Measurements from ENCODE around the gene DAPK1. TPM values are rescaled to one million over a fixed set of nuclear protein-coding genes. Genes with fewer than 3 reads are reported as not detected.

DAPK1 gene
- total and polyA plus RNA-seq, 2 donors from 2014 or later: 15.5 to 166 TPM

DNA sequence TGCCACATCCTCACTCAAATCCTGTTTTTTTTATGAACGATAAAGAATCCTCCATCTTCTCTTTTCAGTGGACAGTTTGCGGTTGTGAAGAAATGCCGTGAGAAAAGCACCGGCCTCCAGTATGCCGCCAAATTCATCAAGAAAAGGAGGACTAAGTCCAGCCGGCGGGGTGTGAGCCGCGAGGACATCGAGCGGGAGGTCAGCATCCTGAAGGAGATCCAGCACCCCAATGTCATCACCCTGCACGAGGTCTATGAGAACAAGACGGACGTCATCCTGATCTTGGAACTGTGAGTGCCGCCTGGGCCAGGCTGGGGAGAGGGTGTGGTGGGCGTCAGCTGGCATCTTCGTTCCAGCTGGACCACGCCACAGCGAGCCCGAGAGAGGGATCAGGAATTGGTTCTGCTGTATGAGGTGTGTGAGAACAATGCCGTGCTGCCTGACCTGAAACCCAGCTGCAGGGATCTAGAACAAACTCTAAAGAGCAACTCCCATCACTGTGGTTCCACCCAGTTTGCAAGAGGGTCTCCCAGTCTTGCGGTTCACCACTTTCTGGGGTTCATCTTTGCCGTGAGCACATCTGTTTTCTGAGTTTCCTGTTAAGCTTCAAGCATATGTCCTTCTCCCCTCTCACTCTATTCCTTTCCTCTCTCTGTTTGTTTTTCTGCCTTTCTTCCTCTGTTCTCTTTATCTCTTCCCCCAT lies 107.4 kb downstream of the DAPK1 start:
- no peak for FAIRE-seq
- peaks cover 2 to 11% (median 3%) of the 10 kb centered on the region in 3 donors for H3K36me3 ChIP-seq (ENCODE audit: control insufficient read depth in 2 of 3, insufficient read depth in 3 of 3, low read length in 3 of 3)
- H3K9ac ChIP-seq (ENCODE audit: low read length in 3 of 3): no peak overlapping the region
- H3K27ac ChIP-seq (ENCODE audit: low read depth in 2 of 2, low read length in 2 of 2): no peak overlapping the region
- H3K4me3 ChIP-seq (ENCODE audit: low read length in 3 of 3): no peak overlapping the region
- H3K27me3 ChIP-seq (ENCODE audit: control insufficient read depth, insufficient read depth, low read length): no peaks in the 10 kb centered on the region
- intact Hi-C loops (cut with DNase I): no loop called here
- H3K9me3 ChIP-seq (ENCODE audit: control insufficient read depth in 2 of 3, insufficient read depth in 1 of 3, low read length in 3 of 3): no peaks in the 10 kb centered on the region
- DNase-seq: no peak
- H3K4me1 ChIP-seq (ENCODE audit: control insufficient read depth in 2 of 3, insufficient read depth in 2 of 3, low read depth in 1 of 3, low read length in 3 of 3): peaks cover 0 to 7% (median 2%) of the 10 kb centered on the region in 3 donors
- TF ChIP-seq, protein P1, sequence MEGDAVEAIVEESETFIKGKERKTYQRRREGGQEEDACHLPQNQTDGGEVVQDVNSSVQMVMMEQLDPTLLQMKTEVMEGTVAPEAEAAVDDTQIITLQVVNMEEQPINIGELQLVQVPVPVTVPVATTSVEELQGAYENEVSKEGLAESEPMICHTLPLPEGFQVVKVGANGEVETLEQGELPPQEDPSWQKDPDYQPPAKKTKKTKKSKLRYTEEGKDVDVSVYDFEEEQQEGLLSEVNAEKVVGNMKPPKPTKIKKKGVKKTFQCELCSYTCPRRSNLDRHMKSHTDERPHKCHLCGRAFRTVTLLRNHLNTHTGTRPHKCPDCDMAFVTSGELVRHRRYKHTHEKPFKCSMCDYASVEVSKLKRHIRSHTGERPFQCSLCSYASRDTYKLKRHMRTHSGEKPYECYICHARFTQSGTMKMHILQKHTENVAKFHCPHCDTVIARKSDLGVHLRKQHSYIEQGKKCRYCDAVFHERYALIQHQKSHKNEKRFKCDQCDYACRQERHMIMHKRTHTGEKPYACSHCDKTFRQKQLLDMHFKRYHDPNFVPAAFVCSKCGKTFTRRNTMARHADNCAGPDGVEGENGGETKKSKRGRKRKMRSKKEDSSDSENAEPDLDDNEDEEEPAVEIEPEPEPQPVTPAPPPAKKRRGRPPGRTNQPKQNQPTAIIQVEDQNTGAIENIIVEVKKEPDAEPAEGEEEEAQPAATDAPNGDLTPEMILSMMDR (IDR thresholded peaks at IDR 0.05; ENCODE audit: borderline replicate concordance, extremely low read depth, insufficient read depth): no peak

DNA sequence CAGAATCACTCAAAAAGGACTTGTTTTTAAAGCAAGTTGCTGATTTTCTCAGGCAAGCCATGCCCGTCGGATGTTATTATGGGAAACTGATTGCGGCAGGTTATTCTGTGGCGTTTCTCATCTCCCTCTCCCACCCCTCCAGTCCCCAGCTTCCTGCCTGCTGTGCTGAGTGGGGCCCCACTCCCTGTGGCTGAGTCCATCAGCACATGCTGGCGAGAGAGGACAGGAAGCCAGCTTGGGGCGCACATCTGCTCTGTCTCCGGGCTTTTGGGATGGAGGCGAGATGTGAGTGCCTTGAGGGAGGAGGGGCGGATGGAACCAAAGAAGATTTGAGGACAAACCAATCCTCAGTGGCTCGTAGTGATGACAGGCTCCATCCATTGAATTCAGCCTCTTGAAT lies 108.0 kb downstream of the DAPK1 start:
- DNase-seq (no peak), FAIRE-seq (no peak)
- Histone ChIP-seq H3K4me3 (ENCODE audit: low read length in 3 of 3) (no peak overlapping the region), H3K9me3 (ENCODE audit: control insufficient read depth in 2 of 3, insufficient read depth in 1 of 3, low read length in 3 of 3) (no peaks in the 10 kb centered on the region), H3K36me3 (ENCODE audit: control insufficient read depth in 2 of 3, insufficient read depth in 3 of 3, low read length in 3 of 3) (peaks cover 2 to 15% (median 3%) of the 10 kb centered on the region in 3 donors), H3K9ac (ENCODE audit: low read length in 3 of 3) (no peak overlapping the region), H3K27me3 (ENCODE audit: control insufficient read depth, insufficient read depth, low read length) (no peaks in the 10 kb centered on the region), H3K4me1 (ENCODE audit: control insufficient read depth in 2 of 3, insufficient read depth in 2 of 3, low read depth in 1 of 3, low read length in 3 of 3) (peaks cover 0 to 2% (median under 1%) of the 10 kb centered on the region in 3 donors), H3K27ac (ENCODE audit: low read depth in 2 of 2, low read length in 2 of 2) (no peak overlapping the region)
- TF ChIP-seq, protein P1 (IDR thresholded peaks at IDR 0.05; ENCODE audit: borderline replicate concordance, extremely low read depth, insufficient read depth): no peak
- intact Hi-C loops (cut with DNase I): no loop called here

DNA sequence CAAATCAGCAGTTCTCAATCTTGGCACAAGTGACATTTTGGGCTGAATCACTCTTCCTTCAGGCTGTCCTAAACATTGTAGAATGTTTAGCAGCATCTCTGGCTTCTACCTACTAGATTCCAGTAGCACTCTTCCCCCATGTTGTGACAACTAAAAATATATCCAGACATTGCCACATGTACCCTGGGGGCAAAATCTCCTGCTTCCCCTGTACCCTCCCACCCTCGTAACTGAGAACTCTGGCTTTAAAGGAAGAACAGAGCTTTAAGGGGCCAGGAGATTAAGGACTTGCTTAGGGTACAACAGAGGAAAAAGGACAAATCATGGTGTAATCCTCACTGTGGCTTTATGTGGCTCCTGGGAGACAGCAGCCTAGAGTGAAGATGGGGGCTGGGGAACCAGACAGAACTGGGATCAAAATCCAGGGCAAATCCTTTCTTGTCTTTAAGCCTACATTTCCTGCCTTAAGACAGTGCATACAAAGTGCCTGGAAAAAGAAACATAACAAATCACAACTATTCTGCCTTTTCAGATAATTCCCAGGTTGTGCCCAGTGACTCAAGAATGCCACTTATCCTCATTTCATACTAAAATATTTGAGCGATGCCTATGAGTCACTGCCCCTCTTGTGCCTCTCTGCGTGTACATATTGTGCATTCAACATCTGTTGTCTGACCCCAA lies 109.3 kb downstream of the DAPK1 start:
- Histone ChIP-seq H3K9me3 (ENCODE audit: control insufficient read depth in 2 of 3, insufficient read depth in 1 of 3, low read length in 3 of 3) (no peaks in the 10 kb centered on the region), H3K9ac (ENCODE audit: low read length in 3 of 3) (no peak overlapping the region), H3K4me1 (ENCODE audit: control insufficient read depth in 2 of 3, insufficient read depth in 2 of 3, low read depth in 1 of 3, low read length in 3 of 3) (peaks cover 0 to 2% (median 0%) of the 10 kb centered on the region in 3 donors), H3K27me3 (ENCODE audit: control insufficient read depth, insufficient read depth, low read length) (no peaks in the 10 kb centered on the region), H3K27ac (ENCODE audit: low read depth in 2 of 2, low read length in 2 of 2) (no peak overlapping the region), H3K36me3 (ENCODE audit: control insufficient read depth in 2 of 3, insufficient read depth in 3 of 3, low read length in 3 of 3) (peaks cover 2 to 15% (median 3%) of the 10 kb centered on the region in 3 donors), H3K4me3 (ENCODE audit: low read length in 3 of 3) (no peak overlapping the region)
- no peak for DNase-seq
- intact Hi-C loops (cut with DNase I): no loop called here
- no peak for FAIRE-seq
- TF ChIP-seq, protein P1 (IDR thresholded peaks at IDR 0.05; ENCODE audit: borderline replicate concordance, extremely low read depth, insufficient read depth): no peak
